ENCODE results near the gene EPB41L4A.

EPB41L4A gene

GRCh38 chr5:112308608-112309007 lies 110.5 kb downstream of the EPB41L4A start:
- DNase-seq (ENCODE audit: low read depth) = no peak

GRCh38 chr5:112306956-112307355 lies 112.1 kb downstream of the EPB41L4A start:
- no peak for DNase-seq (ENCODE audit: low read depth)

DNA sequence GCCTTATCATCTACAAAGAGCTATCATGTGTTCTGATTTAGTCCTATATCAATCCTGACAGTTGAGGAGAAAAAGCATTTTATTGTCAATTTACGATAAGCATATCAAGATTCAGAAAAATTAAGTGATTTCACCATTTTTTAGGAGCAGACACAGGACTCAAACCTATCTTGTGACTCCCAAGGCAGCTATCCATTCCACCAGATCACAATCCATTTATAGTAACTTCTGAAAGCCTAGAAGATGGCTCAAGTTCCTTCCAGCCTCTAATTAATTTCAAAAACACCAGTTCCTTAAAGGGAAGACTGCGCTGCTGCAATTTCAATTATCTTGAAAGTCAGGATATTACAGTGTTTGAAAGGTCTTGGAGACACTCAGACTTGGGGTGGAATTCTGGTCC lies 114.3 kb downstream of the EPB41L4A start:
- DNase-seq (ENCODE audit: low read depth) = no peak

GRCh38 chr5:112303685-112304084 lies 115.4 kb downstream of the EPB41L4A start:
- DNase-seq (ENCODE audit: low read depth) = no peak

DNA sequence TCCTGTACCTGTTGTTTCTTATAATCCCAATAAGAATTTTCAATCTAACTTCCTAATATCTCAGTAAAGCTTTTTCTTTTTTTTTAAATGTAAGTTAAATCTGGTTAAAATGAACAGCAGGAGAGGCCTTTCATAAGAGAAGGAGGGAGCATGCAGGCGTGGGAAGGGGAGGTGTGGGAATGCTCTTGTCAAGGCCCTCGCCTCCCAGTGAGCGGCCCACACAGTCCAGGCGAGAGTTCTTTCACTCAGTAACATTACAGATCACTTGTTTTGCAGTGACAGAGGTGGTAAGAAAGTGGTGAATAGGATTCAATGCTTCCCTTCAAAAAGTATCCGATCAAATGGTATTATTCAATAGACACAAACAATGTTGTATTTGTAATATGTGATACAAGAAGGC lies 125.0 kb downstream of the EPB41L4A start:
- no peak for DNase-seq (ENCODE audit: low read depth)

- DNase-seq (ENCODE audit: low read depth) = no peak
Measured at GRCh38 chr5:112293587-112293986, 125.5 kb downstream of the EPB41L4A start.

GRCh38 chr5:112290691-112291090 lies 128.4 kb downstream of the EPB41L4A start:
- DNase-seq (ENCODE audit: low read depth) = no peak

GRCh38 chr5:112289465-112289864 lies 129.6 kb downstream of the EPB41L4A start:
- DNase-seq (ENCODE audit: low read depth) = no peak

DNA sequence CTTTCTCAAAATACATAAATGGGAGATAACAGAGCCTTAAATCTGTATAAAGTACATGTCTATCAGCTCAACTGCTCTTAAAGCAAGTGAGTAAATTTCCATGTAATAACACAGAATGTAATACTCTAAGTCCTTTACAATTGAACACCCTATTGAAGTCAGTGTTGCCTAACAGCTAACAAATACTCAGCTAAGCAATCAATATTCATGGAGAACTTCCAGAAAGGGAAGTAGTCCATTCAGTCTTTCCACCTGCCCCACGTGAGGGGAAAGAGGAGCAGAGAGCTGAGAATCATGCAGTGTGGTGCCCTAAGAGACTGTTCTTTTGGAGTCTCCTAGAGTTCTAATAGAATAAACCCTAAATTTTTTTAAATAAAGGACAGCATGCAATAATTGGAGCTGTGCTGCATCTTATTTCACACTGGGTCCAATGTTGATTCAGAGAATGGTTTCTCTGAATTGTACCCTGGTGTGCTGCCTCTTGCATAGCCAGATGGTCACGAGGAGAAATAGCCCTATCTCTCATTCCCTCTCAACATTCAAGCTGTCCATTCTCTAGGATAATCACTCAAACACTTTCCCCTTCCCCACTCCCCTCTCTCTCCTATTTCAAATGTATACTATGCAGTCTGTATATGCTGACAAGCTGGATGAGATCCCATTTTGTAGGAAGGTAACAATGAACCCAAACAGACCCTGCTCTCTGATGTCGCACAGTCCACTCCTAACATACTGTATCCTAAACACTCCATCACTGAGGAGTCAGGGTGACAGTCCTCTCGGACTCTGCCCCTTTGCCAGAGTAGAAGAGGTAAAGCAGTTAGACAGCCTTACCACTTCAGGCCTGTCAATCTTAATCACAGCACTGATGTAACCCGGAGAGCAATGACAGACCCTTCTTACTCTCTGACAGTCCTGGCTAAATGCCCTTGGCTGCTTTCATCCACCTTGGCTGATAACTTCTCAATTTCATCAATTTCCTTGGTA lies 134.8 kb downstream of the EPB41L4A start:
- DNase-seq (ENCODE audit: low read depth) = no peak

- DNase-seq (ENCODE audit: low read depth) = no peak
Measured at GRCh38 chr5:112283034-112283582, 136.0 kb downstream of the EPB41L4A start.

DNA sequence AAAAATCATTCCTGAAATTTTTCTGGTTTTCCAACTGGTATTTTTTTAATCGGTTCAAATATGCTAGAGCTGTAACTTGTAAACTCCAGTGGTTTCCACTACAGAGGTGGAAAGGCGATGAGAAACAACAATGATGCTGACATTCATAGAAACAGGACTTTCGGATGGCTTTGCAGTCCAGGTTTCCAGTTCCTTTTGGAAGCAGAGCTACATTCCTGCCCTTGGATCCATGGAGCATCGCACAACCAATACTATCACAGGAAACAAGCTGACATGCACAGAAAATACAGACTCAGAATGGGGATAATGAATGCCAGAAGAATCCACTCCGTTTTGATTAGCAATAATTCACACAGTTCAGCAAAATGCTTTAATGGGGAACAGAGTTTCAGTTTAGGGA lies 140.0 kb downstream of the EPB41L4A start:
- no peak for DNase-seq (ENCODE audit: low read depth)

- no peak for DNase-seq (ENCODE audit: low read depth)
Measured at GRCh38 chr5:112276991-112277390, 142.1 kb downstream of the EPB41L4A start.

- DNase-seq (ENCODE audit: low read depth) = no peak
Measured at GRCh38 chr5:112275671-112276070, 143.4 kb downstream of the EPB41L4A start.

GRCh38 chr5:112270299-112271293 lies 148.5 kb downstream of the EPB41L4A start:
- DNase-seq (ENCODE audit: low read depth) = no peak

GRCh38 chr5:112267231-112267630 lies 151.8 kb downstream of the EPB41L4A start:
- no peak for DNase-seq (ENCODE audit: low read depth)

- no peak for DNase-seq (ENCODE audit: low read depth)
Measured at GRCh38 chr5:112264666-112265065, 154.4 kb downstream of the EPB41L4A start.

- no peak for DNase-seq (ENCODE audit: low read depth)
Measured at GRCh38 chr5:112264151-112264550, 154.9 kb downstream of the EPB41L4A start.

DNA sequence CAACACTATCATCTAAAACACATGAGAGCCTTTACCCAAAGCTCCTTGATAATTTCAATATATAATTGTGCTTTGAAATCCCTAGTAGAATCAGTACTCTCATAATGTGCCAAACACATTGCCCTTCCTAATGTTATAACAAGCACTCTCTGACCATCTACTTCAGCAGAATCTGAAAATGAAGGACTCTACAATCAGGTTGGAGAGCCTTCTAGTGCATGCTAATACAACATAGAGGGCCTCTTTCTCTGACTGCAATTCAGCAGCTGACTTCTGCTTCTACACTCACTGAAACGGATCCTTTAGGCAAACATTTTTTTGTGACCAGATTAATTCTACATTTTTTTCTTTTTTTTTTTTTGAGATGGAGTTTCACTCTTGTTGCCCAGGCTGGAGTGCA lies 155.6 kb downstream of the EPB41L4A start:
- no peak for DNase-seq (ENCODE audit: low read depth)

GRCh38 chr5:112258571-112258970 lies 160.5 kb downstream of the EPB41L4A start:
- no peak for DNase-seq (ENCODE audit: low read depth)

DNA sequence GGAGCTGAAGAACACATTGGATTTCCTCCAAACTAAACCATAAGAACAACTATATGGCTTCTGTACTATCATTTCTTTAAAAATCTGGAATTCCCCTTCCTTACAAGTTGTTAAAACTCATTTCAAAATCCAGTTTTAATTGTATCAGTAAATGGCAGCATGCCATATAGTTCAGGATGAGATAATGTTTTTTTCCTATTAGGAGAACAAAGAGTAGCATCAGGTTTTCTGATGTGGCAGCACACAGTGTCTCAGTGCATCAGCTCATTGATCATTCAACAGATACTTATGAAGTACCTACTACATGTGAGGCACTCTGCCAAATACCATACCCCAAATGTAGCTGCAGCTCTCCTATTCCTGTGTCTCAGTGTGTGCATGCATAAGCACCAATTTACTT lies 161.1 kb downstream of the EPB41L4A start:
- DNase-seq (ENCODE audit: low read depth) = no peak

DNA sequence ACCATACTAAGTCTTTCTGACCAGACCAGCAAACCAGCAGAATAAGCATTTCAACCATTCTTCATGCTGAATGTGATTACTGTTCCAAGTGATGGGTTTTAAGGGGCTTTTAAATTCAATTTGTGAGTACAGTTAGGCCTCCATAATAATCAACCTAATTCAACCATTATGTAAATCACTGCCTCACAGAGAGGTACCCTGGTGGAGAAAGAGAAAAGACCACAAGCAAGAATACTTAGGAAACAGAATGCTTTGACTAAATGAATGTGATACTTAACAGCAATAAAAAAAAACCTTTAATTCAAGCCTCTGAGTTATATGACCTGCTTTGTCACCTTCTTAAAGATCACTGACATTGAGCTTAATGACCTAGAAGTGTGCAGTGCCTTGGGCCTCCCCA lies 162.1 kb downstream of the EPB41L4A start:
- no peak for DNase-seq (ENCODE audit: low read depth)

DNA sequence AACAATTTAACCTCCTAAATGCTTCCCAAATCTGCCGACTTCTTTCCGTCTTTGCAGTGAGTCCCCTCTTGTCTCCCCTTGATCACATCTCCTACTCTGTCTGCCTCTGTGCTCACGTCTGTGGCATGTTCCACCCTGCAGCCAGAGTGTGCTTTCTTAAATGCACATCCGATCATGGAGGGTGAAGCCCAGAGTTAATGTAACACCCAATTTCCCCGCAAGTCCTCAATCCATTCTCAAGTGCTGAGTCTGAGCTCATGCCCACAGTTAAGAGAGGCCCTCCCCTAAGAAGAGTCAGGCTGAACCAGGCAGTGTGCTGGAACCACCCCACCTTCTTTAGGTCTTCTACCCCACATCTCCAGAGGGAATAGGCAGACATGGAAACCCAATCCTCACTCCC lies 164.8 kb downstream of the EPB41L4A start:
- no peak for DNase-seq (ENCODE audit: low read depth)

All from T follicular helper cell (primary cell).